Smooth muscle cell (in vitro differentiated cells): ENCODE results near the gene ZDHHC8. TPM values are rescaled to one million over a fixed set of nuclear protein-coding genes. Genes with fewer than 3 reads are reported as not detected.
A peak's percentile ranks its signal among the peaks of the same experiment; 100 is the strongest.

Source experiments
- DNase-seq: peaks from one replicate; lab custom pipeline; 2025; ENCODE audit not compliant: unreplicated experiment; lab: John Stamatoyannopoulos, UW
- H2AFZ ChIP-seq: fragments of 200-600 bp; sonication (generic); 2 replicates; pipeline ENCODE4 v1.6.0; 2016; ENCODE audit warnings: antibody characterized with exemption, low read depth, mild to moderate bottlenecking
- H3F3A ChIP-seq: fragments of 200-600 bp; sonication (generic); 2 replicates; pipeline ENCODE4 v1.6.0; 2017; ENCODE audit warnings: antibody characterized with exemption, low read depth
- H3K27ac ChIP-seq: fragments of 200-600 bp; sonication (generic); 2 replicates; pipeline ENCODE4 v1.5.1; 2016; ENCODE audit warnings: low read depth, mild to moderate bottlenecking
- H3K27me3 ChIP-seq: fragments of 200-600 bp; sonication (generic); 2 replicates; pipeline ENCODE4 v1.6.1; 2016; ENCODE audit warnings: low read depth, mild to moderate bottlenecking
- H3K36me3 ChIP-seq: fragments of 200-600 bp; sonication (generic); 2 replicates; pipeline ENCODE4 v1.5.1; 2016; ENCODE audit warnings: low read depth
- H3K4me1 ChIP-seq: fragments of 200-600 bp; sonication (generic); 2 replicates; pipeline ENCODE4 v1.5.1; 2016; ENCODE audit warnings: low read depth
- H3K4me2 ChIP-seq: fragments of 200-600 bp; sonication (generic); 2 replicates; pipeline ENCODE4 v1.6.0; 2016; ENCODE audit warnings: mild to moderate bottlenecking
- H3K4me3 ChIP-seq: fragments of 200-600 bp; sonication (generic); 2 replicates; pipeline ENCODE4 v1.5.1; 2016; ENCODE audit warnings: mild to moderate bottlenecking
- H3K79me2 ChIP-seq: fragments of 200-600 bp; sonication (generic); 2 replicates; pipeline ENCODE4 v1.6.0; 2016; ENCODE audit warnings: low read depth, mild to moderate bottlenecking
- H3K9ac ChIP-seq: fragments of 200-600 bp; sonication (generic); 2 replicates; pipeline ENCODE4 v1.6.0; 2016; ENCODE audit warnings: low read depth
- H3K9me3 ChIP-seq: fragments of 200-600 bp; sonication (generic); replicated peaks from 2 replicates; pipeline ENCODE4 v1.5.1; 2016; ENCODE audit warnings: low read depth
- H4K20me1 ChIP-seq: fragments of 200-600 bp; sonication (generic); 2 replicates; pipeline ENCODE4 v1.6.0; 2016; ENCODE audit warnings: low read depth
- CTCF ChIP-seq: fragments of 200-600 bp; sonication (generic); IDR thresholded peaks from 2 replicates; pipeline ENCODE4 v1.5.1; 2017; ENCODE audit warnings: borderline replicate concordance, mild to moderate bottlenecking, antibody characterized with exemption; ENCODE audit not compliant: insufficient read depth, poor library complexity, severe bottlenecking
- WGBS: methylation state at CpG from one replicate; pipeline ENCODE4 v1.1.7; 2016; ENCODE audit warnings: low lambda C conversion rate; 5-methylcytosine and 5-hydroxymethylcytosine counted together
- polyA plus RNA-seq: library from polyadenylated mRNA; unstranded; fragments of >200 nt; fragmentation: Nextera tagmentation; extraction: Ambion mirVana; gene quantifications from 2 replicates; pipeline ENCODE4 v1.2.1, GENCODE V29; 2016
- total RNA-seq: library from RNA; depleted of rRNA; stranded (reverse); fragments of >200 nt; gene quantifications from 2 replicates; pipeline ENCODE4 v1.2.3, GENCODE V29; 2014

The ZDHHC8 gene
- total and polyA plus RNA-seq, 2 experiments from 2014 or later = 12.7 to 53.9 TPM

- H3K4me3 ChIP-seq = no peak overlapping the region
- no peaks in the 10 kb centered on the region for H3K36me3 ChIP-seq
- no peak overlapping the region for H2AFZ ChIP-seq
- peaks cover 70% of the 10 kb centered on the region for H4K20me1 ChIP-seq
- H3K4me1 ChIP-seq = peaks cover 7% of the 10 kb centered on the region
- H3K9me3 ChIP-seq = no peaks in the 10 kb centered on the region
- H3K4me2 ChIP-seq = no peak overlapping the region
- DNase-seq = no peak
- TF ChIP-seq CTCF = no peak
- H3K9ac ChIP-seq = no peak overlapping the region
- peaks cover 9% of the 10 kb centered on the region for H3F3A ChIP-seq
- H3K79me2 ChIP-seq = peaks cover 58% of the 10 kb centered on the region
- H3K27ac ChIP-seq = no peak overlapping the region
- WGBS = 88% methylated on average over 9 of the region's 12 CpGs
- no peaks in the 10 kb centered on the region for H3K27me3 ChIP-seq
These were observed 2.4 kb downstream of the ZDHHC8 start for GRCh38 chr22:20133930-20134549.

- H3K4me3 ChIP-seq = no peak overlapping the region
- H3K27ac ChIP-seq = no peak overlapping the region
- peaks cover 6% of the 10 kb centered on the region for H3F3A ChIP-seq
- no peak for DNase-seq
- H3K9me3 ChIP-seq = no peaks in the 10 kb centered on the region
- no peaks in the 10 kb centered on the region for H3K27me3 ChIP-seq
- H3K9ac ChIP-seq = no peak overlapping the region
- H3K4me1 ChIP-seq = peaks cover 7% of the 10 kb centered on the region
- WGBS = 31% methylated on average over 4 of the region's 4 CpGs
- peak overlapping the region; percentile 19 for H3K4me2 ChIP-seq
- no peak for TF ChIP-seq CTCF
- H3K79me2 ChIP-seq = peaks cover 58% of the 10 kb centered on the region
- no peaks in the 10 kb centered on the region for H3K36me3 ChIP-seq
- H4K20me1 ChIP-seq = peaks cover 82% of the 10 kb centered on the region
- no peak overlapping the region for H2AFZ ChIP-seq
These were observed 3.7 kb downstream of the ZDHHC8 start for GRCh38 chr22:20135265-20135664.

GRCh38 chr22:20135806-20136602 lies 4.4 kb downstream of the ZDHHC8 start:
- H3K27ac ChIP-seq = no peak overlapping the region
- no peaks in the 10 kb centered on the region for H3K36me3 ChIP-seq
- no peaks in the 10 kb centered on the region for H3K27me3 ChIP-seq
- H4K20me1 ChIP-seq = peaks cover 90% of the 10 kb centered on the region
- no peaks in the 10 kb centered on the region for H3F3A ChIP-seq
- no peak overlapping the region for H3K4me3 ChIP-seq
- H3K4me2 ChIP-seq = no peak overlapping the region
- no peak for TF ChIP-seq CTCF
- peaks cover 58% of the 10 kb centered on the region for H3K79me2 ChIP-seq
- DNase-seq = no peak
- no peak overlapping the region for H3K9ac ChIP-seq
- H2AFZ ChIP-seq = no peak overlapping the region
- no peaks in the 10 kb centered on the region for H3K9me3 ChIP-seq
- H3K4me1 ChIP-seq = peaks cover 7% of the 10 kb centered on the region
- WGBS = 83% methylated on average over 25 of the region's 25 CpGs
